Pulmonary artery endothelial cell (primary cell): ENCODE measurements around the gene GRM5. TPM values are rescaled to one million over a fixed set of nuclear protein-coding genes. Genes with fewer than 3 reads are reported as not detected.
"Not testable (repeated sequence)": the region's sequence is repeated elsewhere in the genome, so short reads cannot be mapped to it uniquely, and the experiment has no call there.

Experiments
- DNase-seq: peaks from one replicate; pipeline ENCODE4 v3.0.0-alpha.2; 2011; ENCODE audit warnings: low read depth, low spot score
- total RNA-seq: library from RNA; depleted of rRNA; stranded (reverse); fragments of >200 nt; gene quantifications from 2 replicates; pipeline ENCODE4 v1.2.3, GENCODE V29; 2014

The GRM5 gene
- total RNA-seq, 1 donor from 2014 or later = under 0.01 TPM

DNA sequence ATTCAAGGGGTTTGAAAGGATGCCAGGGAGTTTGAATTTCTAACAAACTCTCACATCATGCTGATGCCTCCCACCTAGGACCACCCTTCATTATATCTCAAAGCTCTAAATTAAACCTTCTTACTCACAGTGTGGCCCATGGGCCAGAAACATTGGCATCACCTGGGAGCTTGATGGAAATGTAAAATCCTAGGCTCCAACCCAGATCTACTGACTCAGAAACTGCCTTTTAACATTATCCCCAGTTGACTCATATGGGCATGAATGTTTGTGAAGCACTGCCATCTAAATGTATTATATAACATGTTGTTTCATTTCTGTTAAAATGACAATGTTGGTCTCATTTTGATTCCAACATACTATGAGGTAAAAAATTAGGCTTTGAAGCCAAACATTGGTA is 90.3 kb downstream of the GRM5 start:
- not testable (repeated sequence) for DNase-seq

GRCh38 chr11:88972210-88972609 is 93.6 kb downstream of the GRM5 start:
- DNase-seq = no peak

DNA sequence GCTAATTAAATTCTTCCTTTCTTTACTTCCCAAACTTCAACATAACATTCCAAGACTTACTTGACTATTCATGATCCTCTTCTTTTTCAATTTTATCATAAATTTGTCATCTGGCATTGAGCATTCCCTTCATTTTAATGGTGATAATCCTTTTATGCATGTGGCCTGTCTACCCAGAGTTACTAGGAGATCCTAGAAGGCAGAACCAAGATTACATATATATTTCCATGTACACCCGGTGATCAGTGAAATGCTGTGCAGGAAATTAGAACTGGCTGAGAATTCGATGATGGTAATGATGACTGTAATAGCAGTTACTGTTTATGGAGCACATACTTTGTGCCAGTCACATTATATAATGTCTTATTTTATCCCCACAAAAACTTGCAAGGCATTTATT is 104.2 kb downstream of the GRM5 start:
- DNase-seq = not testable (repeated sequence)

DNA sequence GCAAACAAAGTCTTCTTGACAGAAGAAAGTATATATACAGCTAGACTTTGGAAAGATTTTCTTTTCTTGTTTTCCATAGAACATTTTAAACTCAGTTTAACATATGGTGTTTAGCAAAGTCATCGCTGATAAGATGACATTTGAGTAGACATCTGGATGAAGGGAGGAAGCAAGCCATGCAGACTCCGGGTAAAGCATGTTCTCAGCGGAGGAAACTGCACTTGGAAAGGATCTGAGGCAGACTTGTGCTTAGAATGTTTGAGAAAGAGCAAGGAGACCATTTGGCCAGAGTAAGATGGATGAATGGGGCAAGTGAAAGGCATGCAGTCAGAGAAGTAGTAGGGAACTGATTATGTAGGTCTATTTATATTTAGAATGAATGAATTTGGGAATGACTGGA is 105.9 kb downstream of the GRM5 start:
- not testable (repeated sequence) for DNase-seq

DNA sequence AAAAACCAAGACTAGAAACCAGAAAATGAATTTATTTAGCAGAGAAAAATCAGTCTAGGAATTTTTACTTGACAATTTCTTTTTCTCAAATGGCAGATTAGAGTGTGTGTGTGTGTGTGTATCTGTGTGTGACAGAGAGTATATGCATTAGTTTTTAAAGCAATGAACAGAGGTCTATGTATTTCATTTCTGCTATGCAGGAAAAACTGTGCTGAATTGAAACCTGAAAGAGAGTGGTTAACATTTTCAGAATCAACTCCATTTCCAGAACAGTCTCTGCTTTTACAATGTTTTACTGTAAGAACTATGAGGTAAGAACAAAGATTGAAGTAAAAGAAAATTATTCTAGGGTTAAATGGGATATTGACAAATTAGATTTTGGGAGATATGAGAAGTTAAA is 114.8 kb downstream of the GRM5 start:
- no peak for DNase-seq

DNA sequence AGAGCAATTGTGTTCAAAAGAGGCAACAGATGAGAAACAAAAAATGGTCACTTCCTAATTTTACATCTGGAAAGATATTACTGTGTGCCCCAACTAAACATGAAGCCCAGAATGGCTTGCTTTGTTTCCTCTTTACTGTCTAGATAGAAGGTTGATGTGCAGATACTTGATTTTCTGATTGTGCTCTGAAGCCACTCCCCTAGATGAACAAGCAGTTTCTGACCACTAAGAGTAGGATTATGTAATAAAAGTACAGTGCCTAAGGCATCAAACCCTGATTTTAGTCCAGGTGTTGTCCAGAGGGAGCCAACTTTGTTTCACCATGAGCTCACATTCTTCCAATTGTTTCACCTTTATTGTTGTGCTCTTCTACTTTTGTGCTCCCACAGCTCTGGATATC is 116.9 kb downstream of the GRM5 start:
- DNase-seq = not testable (repeated sequence)

GRCh38 chr11:88947843-88948572 is 117.8 kb downstream of the GRM5 start:
- DNase-seq = not testable (repeated sequence)

DNA sequence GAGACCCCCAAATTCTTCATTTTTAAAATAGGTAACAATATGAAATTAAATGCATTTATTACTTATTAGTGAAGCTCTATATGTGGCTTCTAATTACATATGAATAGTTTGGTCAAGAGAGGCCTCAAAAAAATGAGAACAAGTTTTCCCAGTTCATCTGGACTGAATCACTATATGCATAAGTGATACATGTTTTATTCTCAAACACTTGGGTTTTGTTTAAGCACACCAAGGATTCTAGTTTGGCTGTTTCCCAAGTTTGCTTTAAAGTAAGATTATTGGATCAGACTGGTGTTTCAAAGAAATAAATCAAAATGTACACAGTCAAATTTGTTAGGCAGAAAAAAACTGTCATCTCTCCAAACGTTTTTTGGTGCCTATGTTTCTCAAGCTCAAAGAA is 136.1 kb downstream of the GRM5 start:
- DNase-seq = not testable (repeated sequence)

DNA sequence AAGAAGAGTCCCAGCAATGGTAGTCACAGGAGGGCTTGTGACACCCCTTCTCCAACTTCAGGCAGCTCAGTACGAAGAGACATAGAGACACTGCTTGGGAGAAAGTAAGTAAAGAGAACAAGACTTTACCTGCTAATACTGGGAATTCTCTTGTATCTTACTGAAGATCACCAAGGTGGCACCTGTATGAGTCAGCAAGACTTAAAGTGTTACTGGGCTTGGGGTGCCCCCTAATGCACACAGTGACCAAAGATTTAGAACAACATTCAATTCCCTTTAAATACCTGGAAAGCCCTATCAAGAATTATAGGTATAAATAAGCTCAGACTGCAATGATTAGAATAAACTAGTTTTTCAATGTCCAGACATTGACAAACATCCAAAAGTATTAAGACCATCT is 148.7 kb downstream of the GRM5 start:
- DNase-seq = not testable (repeated sequence)

DNA sequence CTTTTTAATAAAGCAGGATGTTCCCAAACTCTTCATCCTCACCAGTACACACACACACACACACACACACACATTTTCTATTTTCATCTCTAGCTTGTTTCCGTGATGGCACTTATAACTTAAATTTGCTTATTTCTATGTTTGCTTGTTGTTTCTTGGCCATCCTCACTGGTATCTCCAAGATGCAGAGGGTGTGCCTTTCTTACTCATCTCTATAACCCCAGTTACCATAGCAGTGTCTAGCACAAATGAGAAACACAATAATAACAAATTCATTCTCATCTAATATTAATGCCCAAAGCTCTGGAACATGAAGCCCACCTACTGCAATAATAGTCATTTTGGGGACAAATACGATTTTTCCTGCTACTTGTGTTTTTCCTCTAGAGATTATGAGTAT is 156.3 kb downstream of the GRM5 start:
- no peak for DNase-seq

- DNase-seq = not testable (repeated sequence)
Observed at GRCh38 chr11:88901436-88901835, 164.3 kb downstream of the GRM5 start.

DNA sequence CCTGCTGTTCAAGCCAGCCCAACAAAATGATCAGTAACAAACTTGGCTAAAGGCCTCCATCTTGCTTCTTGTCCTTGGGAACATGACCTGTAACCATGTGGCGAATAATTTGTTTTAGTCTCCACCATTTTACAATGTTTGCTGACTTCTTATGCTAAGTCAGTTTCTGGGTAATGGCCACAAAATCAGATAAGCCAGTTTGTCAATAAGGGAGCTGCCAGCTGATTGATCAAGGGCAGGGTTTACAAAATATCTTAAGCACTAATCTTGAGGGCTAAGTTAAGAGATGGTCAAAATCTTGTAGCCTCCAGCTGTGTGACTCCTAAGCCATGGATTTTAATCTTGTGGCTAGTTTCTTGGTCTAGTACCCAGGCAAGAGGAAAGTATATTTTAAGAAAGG is 176.9 kb downstream of the GRM5 start:
- not testable (repeated sequence) for DNase-seq

GRCh38 chr11:88886796-88887195 is 179.0 kb downstream of the GRM5 start:
- DNase-seq = peak; percentile 4

DNA sequence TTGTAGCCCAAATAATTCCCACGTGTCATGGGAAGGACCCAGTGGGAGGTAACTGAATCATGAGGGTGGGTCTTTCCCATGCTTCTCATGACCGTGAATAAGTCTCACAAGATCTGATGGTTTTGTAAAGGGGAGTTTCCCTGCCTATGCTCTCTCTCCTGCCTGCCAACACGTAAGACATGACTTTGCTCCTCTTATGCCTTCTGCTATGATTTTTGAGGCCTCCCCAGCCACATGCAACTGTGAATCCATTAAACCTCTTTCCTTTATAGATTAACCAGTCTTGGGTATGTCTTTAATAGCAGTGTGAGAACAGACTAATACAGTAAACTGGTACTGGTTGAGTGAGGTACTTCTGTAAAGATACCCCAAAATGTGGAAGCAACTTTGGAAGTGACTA is 183.0 kb downstream of the GRM5 start:
- DNase-seq = not testable (repeated sequence)

- no peak for DNase-seq
Observed at GRCh38 chr11:88861618-88862017, 204.2 kb downstream of the GRM5 start.

GRCh38 chr11:88860431-88860830 is 205.4 kb downstream of the GRM5 start:
- DNase-seq = not testable (repeated sequence)

- DNase-seq = not testable (repeated sequence)
Observed at GRCh38 chr11:88853963-88854362, 211.8 kb downstream of the GRM5 start.

- DNase-seq = not testable (repeated sequence)
Observed at GRCh38 chr11:88851547-88851946, 214.2 kb downstream of the GRM5 start.

DNA sequence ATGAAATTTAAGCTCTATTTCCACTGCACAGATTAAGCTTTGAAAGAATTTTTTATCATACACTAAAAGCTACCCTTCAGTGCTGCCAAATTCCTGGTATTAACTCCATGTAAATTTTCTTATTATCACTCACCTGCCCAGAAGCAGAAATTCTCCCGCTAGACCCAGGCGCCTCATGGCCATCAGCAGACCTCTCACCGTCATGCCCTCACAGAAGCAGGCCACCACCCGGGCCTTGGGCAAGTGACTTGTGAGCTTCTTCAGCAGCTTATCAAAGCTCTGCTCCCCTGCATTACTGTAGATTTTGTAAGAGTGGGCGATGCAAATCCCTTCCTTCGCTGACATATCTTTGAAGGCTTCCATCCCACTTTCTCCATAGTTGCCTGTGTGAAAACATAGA is 216.0 kb downstream of the GRM5 start:
- not testable (repeated sequence) for DNase-seq

DNA sequence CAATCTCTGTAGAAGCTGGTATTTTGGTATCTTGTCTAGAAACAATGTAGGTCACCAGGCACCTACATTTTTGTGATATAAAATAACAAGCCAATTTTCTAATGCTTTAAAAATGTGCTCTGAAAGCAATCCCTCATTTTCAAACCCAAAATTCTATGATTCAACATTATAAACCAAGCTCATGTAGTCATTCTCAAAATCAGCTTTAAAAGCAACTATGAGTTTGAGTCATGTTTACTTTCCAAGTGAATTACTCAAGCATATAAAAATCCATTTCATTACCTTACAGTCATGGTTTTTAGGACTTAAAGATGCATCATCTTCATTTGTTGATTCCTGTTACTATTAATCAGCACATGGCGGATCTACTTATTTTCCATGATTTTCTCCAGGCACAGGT is 216.4 kb downstream of the GRM5 start:
- no peak for DNase-seq

GRCh38 chr11:88846266-88846665 is 219.5 kb downstream of the GRM5 start:
- DNase-seq = not testable (repeated sequence)

DNA sequence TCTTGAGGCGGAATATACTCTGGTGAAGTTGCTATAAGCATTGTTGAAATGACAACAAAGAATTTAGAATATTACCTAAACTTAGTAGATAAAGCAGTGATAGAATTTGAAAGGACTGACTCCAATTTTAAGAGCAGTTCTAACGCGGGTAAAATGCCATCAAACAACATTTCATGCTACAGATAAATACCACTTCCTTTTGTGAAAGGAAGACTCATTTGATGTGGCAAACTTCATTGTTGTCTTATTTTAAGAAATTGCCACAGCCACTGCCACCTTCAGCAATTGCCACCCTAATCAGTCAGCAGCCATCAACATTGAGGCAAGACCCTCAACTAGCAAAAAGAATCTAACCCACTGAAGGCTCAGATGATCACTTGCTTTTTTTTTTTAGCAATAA is 220.8 kb downstream of the GRM5 start:
- DNase-seq = not testable (repeated sequence)

DNA sequence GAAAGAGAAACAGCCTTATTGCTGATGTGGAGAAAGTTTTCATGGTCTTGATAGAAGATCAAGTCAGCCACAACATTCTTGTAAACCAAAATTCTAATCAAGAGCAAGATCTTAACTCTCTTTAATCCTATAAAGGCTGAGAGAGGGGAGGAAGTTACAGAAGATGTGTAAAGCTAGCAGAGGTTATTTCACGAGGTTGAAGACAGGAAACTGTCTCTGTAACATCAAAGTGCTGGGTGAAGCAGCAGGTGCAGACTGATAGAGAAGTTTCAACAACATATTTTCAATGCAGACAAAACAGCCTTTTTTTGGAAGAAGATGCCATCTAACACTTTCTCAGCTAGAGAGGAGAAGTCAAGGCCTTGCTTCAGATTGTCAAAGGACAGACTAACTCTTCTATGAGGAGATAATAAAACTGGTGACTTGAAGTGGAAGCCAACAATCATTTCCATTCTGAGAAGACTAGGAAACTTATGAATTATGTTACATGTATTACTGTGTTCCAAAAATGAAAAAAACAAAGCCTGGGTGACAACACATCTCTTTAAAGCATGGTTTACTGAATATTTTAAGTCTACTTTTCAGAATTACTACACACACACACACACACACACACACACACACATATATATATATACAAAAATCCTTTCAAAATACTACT is 221.9 kb downstream of the GRM5 start:
- DNase-seq = not testable (repeated sequence)
